Measurements from ENCODE around the gene SRCAP. TPM values are rescaled to one million over a fixed set of nuclear protein-coding genes. Genes with fewer than 3 reads are reported as not detected.

The SRCAP gene
- polyA plus RNA-seq, 1 of the 3 experiments (the other 2 are of a cell fraction), result 5.6 TPM

- CTCF ChIA-PET, result no interaction called here
- 70% methylated on average over 2 of the region's 2 CpGs for WGBS (ENCODE audit: low lambda C conversion rate)
- POLR2A ChIA-PET, result no interaction called here
These were observed 46.1 kb downstream of the SRCAP start for GRCh38 chr16:30745082-30745481.

More at GRCh38 chr16:30745082-30745481, 46.1 kb downstream of the SRCAP start:
- H3K27ac ChIP-seq (ENCODE audit: low read depth in 2 of 2, low read length in 1 of 2), result no peak overlapping the region
- DNase-seq, result no peak
- no peak for TF ChIP-seq YY1 (IDR thresholded peaks at IDR 0.05; ENCODE audit: low read depth)
- TF ChIP-seq POLR2AphosphoS5 (IDR thresholded peaks at IDR 0.05; ENCODE audit: low read depth, low read length), result no peak
- TF ChIP-seq ELF1 (IDR thresholded peaks at IDR 0.05), result no peak
- no peak for TF ChIP-seq MEF2A (IDR thresholded peaks at IDR 0.05; ENCODE audit: borderline replicate concordance, low read depth)
- no peak for TF ChIP-seq MXI1 (IDR thresholded peaks at IDR 0.05; ENCODE audit: low read depth, low read length)
- TF ChIP-seq RCOR1 (IDR thresholded peaks at IDR 0.05; ENCODE audit: low read length), result no peak
- TF ChIP-seq GABPA (IDR thresholded peaks at IDR 0.05; ENCODE audit: low read depth), result no peak
- TF ChIP-seq USF1 (IDR thresholded peaks at IDR 0.05; ENCODE audit: borderline replicate concordance, low read depth), result no peak
- TF ChIP-seq FOSL2 (IDR thresholded peaks at IDR 0.05; ENCODE audit: borderline replicate concordance, low read depth), result no peak
- TF ChIP-seq, protein P1, sequence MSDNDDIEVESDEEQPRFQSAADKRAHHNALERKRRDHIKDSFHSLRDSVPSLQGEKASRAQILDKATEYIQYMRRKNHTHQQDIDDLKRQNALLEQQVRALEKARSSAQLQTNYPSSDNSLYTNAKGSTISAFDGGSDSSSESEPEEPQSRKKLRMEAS (IDR thresholded peaks at IDR 0.05; ENCODE audit: low read depth), result no peak
- no peak for TF ChIP-seq TCF12 (IDR thresholded peaks at IDR 0.05)
- no peak for TF ChIP-seq CTCF (IDR thresholded peaks at IDR 0.05)
- TF ChIP-seq SMC3 (IDR thresholded peaks at IDR 0.05; ENCODE audit: low read depth, low read length), result no peak
- TF ChIP-seq IRF3 (IDR thresholded peaks at IDR 0.05; ENCODE audit: low read depth, low read length), result no peak
- no peak for TF ChIP-seq EP300 (IDR thresholded peaks at IDR 0.05; ENCODE audit: borderline replicate concordance in 1 of 2, low read depth in 1 of 2, low read length in 1 of 2)
- no peak for TF ChIP-seq RAD21 (IDR thresholded peaks at IDR 0.05; ENCODE audit: low read length)
- TF ChIP-seq RXRA (IDR thresholded peaks at IDR 0.05; ENCODE audit: borderline replicate concordance, low read depth), result no peak
- TF ChIP-seq EZH2phosphoT487 (IDR thresholded peaks at IDR 0.05; ENCODE audit: borderline replicate concordance, low read depth), result no peak
- peaks cover 15 to 27% of the 10 kb centered on the region in 2 experiments; a peak in 3 of 4 replicates for H3K4me1 ChIP-seq (ENCODE audit: control insufficient read depth in 1 of 2, insufficient read depth in 2 of 2, low read depth in 1 of 2, low read length in 1 of 2)
- H3F3A ChIP-seq (replicated peaks; ENCODE audit: insufficient read depth), result peaks cover 34% of the 10 kb centered on the region
- H3K4me3 ChIP-seq (ENCODE audit: low read depth in 2 of 2, low read length in 1 of 2), result no peak overlapping the region
- no peaks in the 10 kb centered on the region for H3K9me3 ChIP-seq
- no peak overlapping the region for H3K4me2 ChIP-seq
- H4K20me1 ChIP-seq (ENCODE audit: insufficient read depth), result 0 out of 2 replicates have a peak, but pooled peaks cover 7% of the 10 kb centered on the region
- no peak overlapping the region for H2AFZ ChIP-seq (ENCODE audit: low read depth)
- peaks cover 9 to 22% of the 10 kb centered on the region in 2 experiments for H3K36me3 ChIP-seq (replicated peaks in 1 of 2; ENCODE audit: control insufficient read depth in 1 of 2, insufficient read depth in 2 of 2, low read length in 1 of 2)
- H3K79me2 ChIP-seq (ENCODE audit: insufficient read depth), result peaks cover 13% of the 10 kb centered on the region
- H3K9me2 ChIP-seq, result no peaks in the 10 kb centered on the region
- H3K9ac ChIP-seq, result no peak overlapping the region
- H3K27me3 ChIP-seq (ENCODE audit: insufficient read depth), result no peaks in the 10 kb centered on the region
